Fibroblast of the conjunctiva (primary cell): ENCODE data around the gene PSMA7.

Source experiments
- DNase-seq: peaks from one replicate; pipeline ENCODE4 v3.0.0-alpha.2; 2010; ENCODE audit warnings: low read depth

Gene PSMA7

DNA sequence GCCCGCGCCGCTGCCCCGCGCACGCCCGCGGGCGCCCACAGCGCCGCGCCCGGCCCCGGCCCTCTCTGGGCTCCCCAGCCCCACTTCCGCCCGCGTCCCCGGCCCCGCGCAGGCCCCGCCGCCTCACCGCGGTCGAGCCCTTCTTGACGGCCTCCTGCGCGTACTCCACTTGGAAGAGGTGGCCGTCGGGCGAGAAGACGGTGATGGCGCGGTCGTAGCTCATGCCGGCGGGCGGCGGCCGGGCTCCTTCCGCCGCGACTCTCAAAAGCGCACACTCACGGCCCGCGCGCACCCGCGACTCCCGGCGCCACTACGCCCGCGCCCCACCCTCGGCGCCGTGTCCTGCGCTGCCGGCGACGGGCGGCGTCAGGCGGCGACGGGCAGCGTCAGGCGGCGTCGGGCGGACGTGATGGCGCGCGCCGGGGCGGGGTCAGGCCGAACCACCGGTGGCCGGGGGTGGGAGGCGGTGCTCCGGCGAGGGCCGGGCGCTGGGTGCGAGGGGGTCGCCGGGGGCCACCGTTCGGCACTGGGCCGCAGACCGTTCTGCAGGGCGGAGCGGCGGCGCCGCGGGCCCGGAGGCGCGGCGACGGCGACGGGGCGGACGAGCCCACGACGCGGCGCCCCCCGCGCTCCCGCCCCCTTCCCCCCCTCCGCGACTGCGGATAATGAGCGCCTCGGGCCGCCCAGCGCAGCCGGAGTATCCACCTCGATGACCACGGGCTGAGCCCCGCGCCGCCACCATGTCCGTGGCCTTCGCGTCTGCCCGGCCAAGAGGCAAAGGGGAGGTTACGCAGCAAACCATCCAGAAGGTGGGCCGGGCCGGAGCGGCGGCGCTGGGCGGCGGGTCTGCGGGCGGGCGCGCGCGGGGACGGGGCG, at the start of gene PSMA7, which contains the start of gene SS18L1:
TSS of gene PSMA7 (minus strand) at position 314 of the 876 bp plus-strand sequence. CDS start at position 223, 91 bp downstream.
TSS of gene SS18L1 (plus strand) at position 689 of the 876 bp plus-strand sequence. CDS start at position 741, 52 bp downstream.
- DNase-seq, result peak; percentile 51

- no peak for DNase-seq
Observed at GRCh38 chr20:62192635-62193034, 49.4 kb upstream of the PSMA7 start.

- DNase-seq, result no peak
Observed at GRCh38 chr20:62191781-62192559, 48.8 kb upstream of the PSMA7 start.

DNA sequence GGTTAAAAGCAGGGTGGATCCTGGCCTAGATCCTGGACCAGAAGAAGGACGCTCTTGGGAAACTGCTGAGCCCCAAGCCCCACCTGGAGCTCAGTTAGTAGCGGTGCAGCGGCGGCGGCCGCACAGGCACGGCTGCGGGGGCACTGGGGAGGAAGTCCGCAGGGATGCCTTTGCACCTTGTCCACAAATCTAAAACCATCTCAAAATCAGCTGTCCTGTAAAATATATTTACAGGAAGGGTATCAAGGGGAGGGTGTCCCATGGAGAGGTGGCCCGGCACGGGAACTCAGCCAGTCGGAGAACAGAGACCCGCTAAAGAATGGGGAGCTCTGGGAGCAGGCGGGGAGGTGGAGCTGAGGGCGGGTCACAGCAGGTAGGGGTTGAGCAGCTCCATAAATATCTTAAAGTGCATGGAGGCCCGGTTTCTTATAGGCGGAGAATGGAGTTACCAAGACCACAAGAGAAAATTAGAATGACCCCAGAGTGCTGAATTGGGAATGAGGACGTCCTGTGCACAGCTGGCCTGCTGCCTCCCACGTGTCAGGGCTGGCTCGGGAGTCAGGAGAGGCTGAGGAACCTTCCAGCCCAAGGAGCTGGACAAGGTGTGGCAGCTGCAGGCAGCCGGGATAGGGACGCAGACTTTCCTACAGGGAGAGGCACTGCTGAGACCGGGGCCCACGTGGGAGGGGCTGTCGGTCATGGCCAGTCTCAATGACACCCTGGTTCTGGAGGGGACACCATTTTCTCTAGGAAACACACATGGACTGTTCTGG, 47.6 kb upstream of the PSMA7 start:
- DNase-seq, result no peak

- DNase-seq, result no peak
Observed at GRCh38 chr20:62186887-62187866, 44.0 kb upstream of the PSMA7 start.

DNA sequence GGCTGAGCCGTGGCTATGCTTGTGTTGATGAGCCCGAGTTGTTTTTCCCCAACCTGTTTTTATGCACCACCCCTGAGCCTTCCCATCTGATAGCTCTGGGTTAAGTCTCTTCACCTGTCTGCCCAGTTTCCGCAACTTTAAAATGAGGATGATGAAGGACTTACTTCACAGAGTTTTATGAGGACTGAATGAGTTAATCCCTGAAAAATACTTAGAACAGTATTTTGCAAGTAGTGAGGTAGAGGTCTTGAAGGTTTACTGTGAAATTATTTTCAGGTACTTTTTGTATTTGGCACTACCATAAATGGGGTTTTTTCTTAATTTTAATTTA, 42.9 kb upstream of the PSMA7 start:
- DNase-seq, result no peak

GRCh38 chr20:62183426-62184142, 40.4 kb upstream of the PSMA7 start:
- DNase-seq, result no peak

DNA sequence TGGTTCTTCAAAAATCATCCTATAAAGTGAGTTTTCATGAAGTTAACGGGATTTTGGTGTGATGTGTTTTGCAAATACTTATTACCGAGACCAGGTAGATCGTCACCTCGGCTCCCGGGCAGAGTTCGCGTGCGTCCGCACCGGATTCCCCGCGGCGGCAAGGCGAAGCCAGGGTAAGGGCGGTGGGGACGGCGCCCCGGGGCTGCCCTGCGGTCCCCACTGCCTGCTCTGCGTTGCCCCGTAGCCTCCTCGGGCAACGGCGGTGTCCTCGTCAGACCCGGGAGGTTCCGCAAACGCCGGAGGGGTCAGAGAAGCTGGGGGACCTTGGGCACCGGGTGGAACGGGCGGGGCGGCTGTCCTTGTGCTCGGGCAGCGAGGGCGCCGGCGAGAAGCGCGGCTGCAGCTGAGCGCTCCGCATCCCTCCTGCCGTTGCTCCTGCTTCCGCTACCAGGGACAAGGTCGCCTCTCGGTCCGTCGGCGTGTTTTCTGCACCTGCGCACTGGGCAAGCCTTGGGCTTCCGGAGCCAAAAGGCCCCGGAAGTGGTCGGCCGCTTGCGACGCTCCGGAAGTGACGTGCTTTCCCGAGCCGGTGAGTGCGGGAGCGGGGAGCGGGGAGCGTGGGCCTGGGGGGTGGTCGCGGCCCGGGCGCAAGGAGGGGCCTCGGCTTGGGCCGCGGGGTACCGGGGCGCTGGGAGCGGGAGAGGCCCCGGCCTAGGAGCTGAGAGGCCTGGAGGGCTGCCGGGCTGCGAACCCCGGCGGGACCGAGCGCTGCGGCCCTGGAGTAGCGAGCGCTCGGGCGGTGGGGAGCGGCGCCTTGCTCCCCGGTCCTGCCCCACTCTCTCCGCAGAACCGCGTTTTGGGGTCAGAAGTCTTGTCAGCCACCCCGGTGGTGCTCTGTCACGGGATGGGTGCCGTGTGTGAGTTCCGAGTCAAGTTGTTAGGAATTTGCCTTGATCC, 39.6 kb upstream of the PSMA7 start, which contains the start of gene MTG2:
TSS of gene MTG2 (plus strand) at position 560 of the 957 bp plus-strand sequence. CDS start 10,393 bp downstream, outside the sequence.
- peak; percentile 84 for DNase-seq

- no peak for DNase-seq
Observed at GRCh38 chr20:62181808-62182207, 38.6 kb upstream of the PSMA7 start.

DNA sequence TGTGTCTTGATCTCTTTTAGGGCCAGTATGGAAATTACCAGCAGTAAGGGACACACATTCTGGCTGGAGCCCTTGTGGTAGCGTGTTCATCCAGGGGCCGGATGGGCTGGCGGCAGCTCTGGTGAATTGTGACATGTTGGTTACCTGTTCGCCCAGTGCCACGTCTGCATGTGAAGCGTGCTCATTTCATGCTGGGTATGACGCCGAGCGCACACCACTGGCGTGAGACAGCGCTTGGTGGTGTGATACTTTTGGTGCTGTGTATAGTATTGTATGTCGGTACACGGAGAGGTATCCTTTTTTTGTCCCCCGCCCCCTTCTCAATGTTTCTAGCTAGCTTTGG, 35.9 kb upstream of the PSMA7 start:
- DNase-seq, result no peak

GRCh38 chr20:62178316-62179161, 35.3 kb upstream of the PSMA7 start:
- no peak for DNase-seq

- DNase-seq, result no peak
Observed at GRCh38 chr20:62177307-62177706, 34.1 kb upstream of the PSMA7 start.

DNA sequence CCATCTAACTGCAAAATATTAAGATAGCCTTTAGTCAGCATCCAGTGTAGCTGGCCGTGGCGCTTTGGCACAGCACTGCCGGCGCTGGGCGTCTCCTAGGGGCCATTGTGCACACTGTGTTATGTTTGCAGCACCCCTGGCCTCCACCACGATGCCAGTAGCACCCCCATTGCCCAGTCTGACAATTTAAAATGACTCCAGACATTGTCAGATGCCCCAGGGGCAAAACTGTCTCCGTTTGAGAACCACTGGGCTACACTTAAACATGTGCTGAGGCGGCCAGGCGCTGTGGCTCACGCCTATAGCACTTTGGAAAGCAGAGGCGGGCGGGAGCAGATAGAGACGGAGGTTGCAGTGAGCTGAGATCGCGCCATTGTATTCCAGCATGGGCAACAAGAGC, 33.7 kb upstream of the PSMA7 start:
- no peak for DNase-seq

GRCh38 chr20:62175711-62176110, 32.5 kb upstream of the PSMA7 start:
- DNase-seq, result no peak

GRCh38 chr20:62174870-62175624, 31.9 kb upstream of the PSMA7 start:
- DNase-seq, result no peak

GRCh38 chr20:62174021-62174804, 31.0 kb upstream of the PSMA7 start:
- no peak for DNase-seq

- no peak for DNase-seq
Observed at GRCh38 chr20:62172666-62173065, 29.5 kb upstream of the PSMA7 start.
